Endothelial cell of umbilical vein (primary cell): ENCODE results near the gene LRRC8C. TPM values are rescaled to one million over a fixed set of nuclear protein-coding genes. Genes with fewer than 3 reads are reported as not detected.

Source experiments
- BruUV-seq: library from RNA; stranded (reverse); fragments of 400-500 nt; replicated peaks from 2 replicates; lab custom pipeline; 2021; lab: Mats Ljungman, UMichigan
- CTCF ChIA-PET: fragments of 300-600, 350-600 bp; sonication (Branson Sonifier 250); formaldehyde crosslinking; loops from one replicate; lab custom pipeline; 2021; ENCODE audit warnings: antibody characterized with exemption, inconsistent platforms; lab: Charles Lee
- POLR2A ChIA-PET: fragments of 300-600, 350-600 bp; sonication (Branson Sonifier 250); formaldehyde crosslinking; loops from one replicate; lab custom pipeline; 2021; ENCODE audit warnings: antibody characterized with exemption, inconsistent platforms; lab: Charles Lee
- DNase-seq: peaks from one replicate; pipeline ENCODE4 v3.0.0-alpha.2; 2011; ENCODE audit warnings: low read depth, low spot score
- FAIRE-seq: peaks from 2 replicates; lab custom pipeline; 2011; peaks lifted over from hg19 to GRCh38; lab: Jason Lieb, UNC
- H2AFZ ChIP-seq: 2 replicates; pipeline ENCODE4 v1.6.0; 2012; ENCODE audit warnings: low read depth, low read length, control low read depth, inconsistent platforms
- H3K27ac ChIP-seq: 2 replicates; pipeline ENCODE4 v1.5.1; 2011; ENCODE audit warnings: low read depth, mild to moderate bottlenecking, control low read depth, low read length, moderate library complexity; ENCODE audit not compliant: insufficient read depth
- H3K27me3 ChIP-seq, 2 experiments: 2 replicates each; pipeline versions ENCODE4 v1.6.0 to v1.6.1; 2011; ENCODE audit warnings: low read length in 2 of 2, mixed read lengths in 1 of 2; ENCODE audit not compliant: control insufficient read depth in 2 of 2, insufficient read depth in 2 of 2
- H3K36me3 ChIP-seq, 2 experiments: 2 replicates in 1 of 2; 3 replicates in 1 of 2; pipeline ENCODE4 v1.5.1; 2011; ENCODE audit warnings: low read length in 2 of 2, mild to moderate bottlenecking in 1 of 2, moderate library complexity in 1 of 2; ENCODE audit not compliant: control insufficient read depth in 2 of 2, insufficient read depth in 2 of 2; ENCODE audit errors: extremely low read depth in 1 of 2
- H3K4me1 ChIP-seq: 3 replicates; pipeline ENCODE4 v1.5.1; 2011; ENCODE audit warnings: mild to moderate bottlenecking, low read length; ENCODE audit not compliant: control insufficient read depth, insufficient read depth; ENCODE audit errors: extremely low read depth
- H3K4me2 ChIP-seq: 2 replicates; pipeline ENCODE4 v1.6.1; 2011; ENCODE audit warnings: low read length, control low read depth, mixed read lengths; ENCODE audit not compliant: insufficient read depth
- H3K4me3 ChIP-seq, 3 experiments: fragments of 200-600 bp in 1 of 3; sonication (generic), shearing (Covaris generic) in 1 of 3; replicated peaks in 1 of 3; 2 replicates each; pipeline ENCODE4 v1.5.1; 2011 to 2016; ENCODE audit warnings: control low read depth in 3 of 3, low read length in 3 of 3, mild to moderate bottlenecking in 2 of 3, inconsistent platforms in 1 of 3, low read depth in 1 of 3, moderate library complexity in 1 of 3; ENCODE audit not compliant: insufficient read depth in 1 of 3
- H3K79me2 ChIP-seq: 2 replicates; pipeline ENCODE4 v1.6.0; 2012; ENCODE audit warnings: low read length, inconsistent platforms; ENCODE audit not compliant: control insufficient read depth, insufficient read depth
- H3K9ac ChIP-seq: replicated peaks from 2 replicates; pipeline ENCODE3; 2011; ENCODE audit warnings: low read length, control low read depth; ENCODE audit not compliant: insufficient read depth; ENCODE audit errors: extremely low read depth
- H3K9me1 ChIP-seq: replicated peaks from 3 replicates; pipeline ENCODE4 v1.6.0; 2011; ENCODE audit warnings: mild to moderate bottlenecking, low read length; ENCODE audit not compliant: control insufficient read depth, insufficient read depth; ENCODE audit errors: extremely low read depth
- H3K9me3 ChIP-seq: replicated peaks from 2 replicates; pipeline ENCODE4 v1.5.1; 2012; ENCODE audit warnings: low read length, inconsistent platforms; ENCODE audit not compliant: control insufficient read depth, insufficient read depth
- H4K20me1 ChIP-seq: replicated peaks from 2 replicates; pipeline ENCODE3; 2011; ENCODE audit warnings: mild to moderate bottlenecking, low read length; ENCODE audit not compliant: control insufficient read depth, insufficient read depth; ENCODE audit errors: extremely low read depth
- EZH2 ChIP-seq: IDR thresholded peaks from 2 replicates; pipeline ENCODE4 v1.6.1; 2012; ENCODE audit warnings: borderline replicate concordance, low read depth, mild to moderate bottlenecking, moderate library complexity, low read length, inconsistent platforms; ENCODE audit not compliant: severe bottlenecking
- FOS ChIP-seq: IDR thresholded peaks from 2 replicates; pipeline ENCODE4 v1.6.1; 2011; ENCODE audit warnings: mild to moderate bottlenecking, low read length, moderate library complexity, borderline replicate concordance; ENCODE audit not compliant: insufficient read depth
- GATA2 ChIP-seq: IDR thresholded peaks from 2 replicates; pipeline ENCODE4 v1.7.0; 2011; ENCODE audit warnings: low read depth, mild to moderate bottlenecking, moderate library complexity, mixed read lengths, low read length; ENCODE audit not compliant: insufficient read length, insufficient read depth
- JUN ChIP-seq: IDR thresholded peaks from 2 replicates; pipeline ENCODE4 v1.6.1; 2011; ENCODE audit warnings: borderline replicate concordance, low read depth; ENCODE audit not compliant: insufficient read length, insufficient read depth
- MYC ChIP-seq: IDR thresholded peaks from one replicate; pipeline ENCODE4 v1.6.1; 2011; ENCODE audit warnings: mild to moderate bottlenecking, low read depth, low read length
- POLR2A ChIP-seq: IDR thresholded peaks from 2 replicates; pipeline ENCODE4 v1.6.1; 2012; ENCODE audit warnings: low read depth, mild to moderate bottlenecking, control low read depth, low read length
- POLR2AphosphoS5 ChIP-seq: IDR thresholded peaks from 2 replicates; pipeline ENCODE4 v1.6.1; 2012; ENCODE audit warnings: low read depth, mild to moderate bottlenecking, control low read depth, low read length, moderate library complexity; ENCODE audit not compliant: insufficient read depth
- dilution Hi-C: fragments of 300-500 bp; cut with MboI; formaldehyde crosslinking; loops from one replicate; pipeline ENCODE4 v1.15.0; 2019; ENCODE audit warnings: low sequenced_read_pairs; ENCODE audit not compliant: extremely low pct_ligation_motif_present
- intact Hi-C: fragments of 100-400 bp; cut with micrococcal nuclease; formaldehyde crosslinking; loops from one replicate; pipeline ENCODE4 v1.10.0; 2022
- polyA plus RNA-seq, 4 experiments: library from polyadenylated mRNA; depleted of rRNA in 3 of 4; stranded (reverse) in 3 of 4; unstranded in 1 of 4; fragments of >200 nt; gene quantifications; 2 replicates each; pipeline versions ENCODE4 v1.2.1 to v1.2.3, GENCODE V29; 2011 to 2012; ENCODE audit warnings: missing spikeins in 1 of 4
- total RNA-seq: library from RNA; stranded (reverse); gene quantifications from 2 replicates; pipeline ENCODE4 v1.2.3, GENCODE V29; 2021
- TF ChIP-seq, protein P1 (sequence below): IDR thresholded peaks from 2 replicates; pipeline ENCODE4 v1.6.1; 2011; ENCODE audit not compliant: insufficient read depth, insufficient read length
- TF ChIP-seq, protein P2 (sequence below), 2 donors: IDR thresholded peaks; 1 replicate in 1 of 2; 2 replicates in 1 of 2; pipeline ENCODE4 v1.5.1; 2011; ENCODE audit warnings: low read length in 2 of 2, mild to moderate bottlenecking in 2 of 2, moderate library complexity in 2 of 2, control low read depth in 1 of 2, inconsistent platforms in 1 of 2, low read depth in 1 of 2; ENCODE audit not compliant: insufficient read depth in 1 of 2; ENCODE audit errors: extremely low read depth in 1 of 2

The LRRC8C gene
- total and polyA plus RNA-seq, 2 donors (not counting 3 experiments of a cell fraction or from before 2014, with no cell fraction given), result 33.6 to 51.5 TPM

DNA sequence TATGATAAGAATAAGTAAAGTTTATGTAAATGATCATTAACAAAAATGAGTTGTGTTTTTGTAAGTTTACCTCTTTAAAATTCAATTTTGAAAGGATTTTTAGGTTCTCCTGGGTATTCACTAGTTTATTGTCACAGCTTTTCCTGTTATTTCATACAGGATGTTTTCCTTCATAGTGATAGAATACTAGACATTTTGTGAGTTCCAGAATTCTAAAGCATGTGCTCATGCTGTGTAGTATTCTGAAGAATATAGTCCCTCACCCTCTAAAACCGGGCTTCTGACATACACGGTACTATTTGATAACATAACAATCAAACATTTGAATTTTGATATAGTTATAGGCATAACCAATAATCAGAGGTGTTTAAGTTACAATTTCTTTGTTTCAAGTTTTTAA is 10.7 kb downstream of the LRRC8C start:
- Histone ChIP-seq H4K20me1 (peaks cover 16% of the 10 kb centered on the region), H3K4me3 (no peak overlapping the region), H3K9me3 (peaks cover 2% of the 10 kb centered on the region), H3K36me3 (peaks cover 0 to 2% of the 10 kb centered on the region in 2 experiments), H3K4me1 (peaks cover 26% of the 10 kb centered on the region), H3K9ac (peak overlapping the region; percentile 23), H3K4me2 (peak overlapping the region; percentile 70), H3K9me1 (no peaks in the 10 kb centered on the region), H3K79me2 (peaks cover 97% of the 10 kb centered on the region), H3K27me3 (no peaks in the 10 kb centered on the region), H2AFZ (no peak overlapping the region), H3K27ac (peak overlapping the region; percentile 12)
- dilution Hi-C loops (no loop called here), intact Hi-C loops (no loop called here)
- TF ChIP-seq, protein P1, sequence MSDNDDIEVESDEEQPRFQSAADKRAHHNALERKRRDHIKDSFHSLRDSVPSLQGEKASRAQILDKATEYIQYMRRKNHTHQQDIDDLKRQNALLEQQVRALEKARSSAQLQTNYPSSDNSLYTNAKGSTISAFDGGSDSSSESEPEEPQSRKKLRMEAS, result no peak
- TF ChIP-seq POLR2A (no peak), FOS (no peak), JUN (no peak), EZH2 (no peak), MYC (no peak), POLR2AphosphoS5 (no peak), GATA2 (no peak)
- TF ChIP-seq, protein P2, sequence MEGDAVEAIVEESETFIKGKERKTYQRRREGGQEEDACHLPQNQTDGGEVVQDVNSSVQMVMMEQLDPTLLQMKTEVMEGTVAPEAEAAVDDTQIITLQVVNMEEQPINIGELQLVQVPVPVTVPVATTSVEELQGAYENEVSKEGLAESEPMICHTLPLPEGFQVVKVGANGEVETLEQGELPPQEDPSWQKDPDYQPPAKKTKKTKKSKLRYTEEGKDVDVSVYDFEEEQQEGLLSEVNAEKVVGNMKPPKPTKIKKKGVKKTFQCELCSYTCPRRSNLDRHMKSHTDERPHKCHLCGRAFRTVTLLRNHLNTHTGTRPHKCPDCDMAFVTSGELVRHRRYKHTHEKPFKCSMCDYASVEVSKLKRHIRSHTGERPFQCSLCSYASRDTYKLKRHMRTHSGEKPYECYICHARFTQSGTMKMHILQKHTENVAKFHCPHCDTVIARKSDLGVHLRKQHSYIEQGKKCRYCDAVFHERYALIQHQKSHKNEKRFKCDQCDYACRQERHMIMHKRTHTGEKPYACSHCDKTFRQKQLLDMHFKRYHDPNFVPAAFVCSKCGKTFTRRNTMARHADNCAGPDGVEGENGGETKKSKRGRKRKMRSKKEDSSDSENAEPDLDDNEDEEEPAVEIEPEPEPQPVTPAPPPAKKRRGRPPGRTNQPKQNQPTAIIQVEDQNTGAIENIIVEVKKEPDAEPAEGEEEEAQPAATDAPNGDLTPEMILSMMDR (IDR thresholded peaks at IDR 0.05; ENCODE audit: extremely low read depth in 1 of 2, insufficient read depth in 1 of 2, low read depth in 1 of 2, low read length in 2 of 2), result no peak
- no peak for FAIRE-seq
- POLR2A ChIA-PET, result no interaction called here
- CTCF ChIA-PET, result interaction anchor here (0.7 to 1.3 kb wide), 3 partner anchors 11 to 119 kb away, joined by 3 to 6 read pairs (median 3); partner anchors contain the start of gene LRRC8C
- BruUV-seq, result no TSS peak
- peak; percentile 66 for DNase-seq
